HCT116 (cell line): ENCODE measurements around the gene ATP5F1A.

ENCODE experiments used
- EZH2 ChIP-seq: fragments of 200-600 bp; sonication (generic); IDR thresholded peaks from 2 replicates; pipeline ENCODE4 v1.6.1; 2017; ENCODE audit warnings: antibody characterized with exemption, mixed run types
- EZH2phosphoT487 ChIP-seq: fragments of 200-600 bp; IDR thresholded peaks from 2 replicates; pipeline ENCODE4 v1.6.1; 2018; ENCODE audit warnings: antibody characterized with exemption, borderline replicate concordance
- POLR2A ChIP-seq: IDR thresholded peaks from 2 replicates; pipeline ENCODE4 v1.7.0; 2011; ENCODE audit warnings: borderline replicate concordance; ENCODE audit not compliant: insufficient read depth, insufficient read length; ENCODE audit errors: extremely low read depth
- POLR2AphosphoS5 ChIP-seq: IDR thresholded peaks from 2 replicates; pipeline ENCODE4 v1.6.1; 2011; ENCODE audit warnings: mild to moderate bottlenecking, low read depth, low read length, moderate library complexity
- TCF7L2 ChIP-seq: IDR thresholded peaks from 2 replicates; pipeline ENCODE4 v1.7.0; 2011; ENCODE audit warnings: borderline replicate concordance, inconsistent platforms; ENCODE audit not compliant: insufficient read depth, insufficient read length; ENCODE audit errors: extremely low read depth
- YY1 ChIP-seq: IDR thresholded peaks from 2 replicates; pipeline ENCODE4 v1.6.1; 2011; ENCODE audit warnings: low read length, low read depth, moderate library complexity, mild to moderate bottlenecking; ENCODE audit not compliant: insufficient replicate concordance; ENCODE audit errors: extremely low read depth
- TF ChIP-seq, protein P1 (sequence below), 3 experiments: fragments of 200-600 bp in 1 of 3; sonication (generic) in 1 of 3; IDR thresholded peaks in 2 of 3; conservative IDR thresholded peaks in 1 of 3; 2 replicates each; pipeline ENCODE4 v1.5.1; 2012 to 2017; ENCODE audit warnings: low read depth in 2 of 3, low read length in 2 of 3, antibody characterized with exemption in 1 of 3, borderline replicate concordance in 1 of 3, control low read depth in 1 of 3, mild to moderate bottlenecking in 1 of 3, mixed read lengths in 1 of 3, mixed run types in 1 of 3, moderate library complexity in 1 of 3; ENCODE audit not compliant: insufficient read depth in 1 of 3
- TF ChIP-seq, protein P2 (sequence below): IDR thresholded peaks from 2 replicates; pipeline ENCODE4 v1.6.1; 2011; ENCODE audit warnings: mild to moderate bottlenecking, low read length, moderate library complexity; ENCODE audit not compliant: insufficient replicate concordance; ENCODE audit errors: extremely low read depth

DNA sequence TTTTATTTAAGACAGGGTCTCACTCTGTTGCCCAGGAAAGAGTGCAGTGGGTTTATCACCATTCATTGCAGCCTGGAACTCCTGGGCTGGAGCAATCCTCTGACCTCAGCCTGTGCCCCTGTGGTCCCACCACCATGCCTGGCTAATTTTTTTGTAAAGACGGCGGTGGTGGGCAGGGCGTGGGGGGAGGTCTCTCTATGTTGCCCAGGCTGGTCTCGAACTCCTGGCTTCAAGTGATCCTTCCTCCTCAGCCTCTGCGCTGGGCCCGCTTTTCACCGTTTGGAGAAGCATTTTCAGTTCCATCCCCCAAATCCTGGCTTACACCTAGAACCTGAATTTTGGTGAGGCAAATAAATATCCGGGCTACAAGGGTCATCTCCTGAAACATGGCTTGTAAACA, 1.4 kb upstream of the ATP5F1A start:
- TF ChIP-seq POLR2AphosphoS5, result no peak
- TF ChIP-seq TCF7L2, result no peak
- no peak for TF ChIP-seq EZH2phosphoT487
- no peak for TF ChIP-seq EZH2
- TF ChIP-seq, protein P1, sequence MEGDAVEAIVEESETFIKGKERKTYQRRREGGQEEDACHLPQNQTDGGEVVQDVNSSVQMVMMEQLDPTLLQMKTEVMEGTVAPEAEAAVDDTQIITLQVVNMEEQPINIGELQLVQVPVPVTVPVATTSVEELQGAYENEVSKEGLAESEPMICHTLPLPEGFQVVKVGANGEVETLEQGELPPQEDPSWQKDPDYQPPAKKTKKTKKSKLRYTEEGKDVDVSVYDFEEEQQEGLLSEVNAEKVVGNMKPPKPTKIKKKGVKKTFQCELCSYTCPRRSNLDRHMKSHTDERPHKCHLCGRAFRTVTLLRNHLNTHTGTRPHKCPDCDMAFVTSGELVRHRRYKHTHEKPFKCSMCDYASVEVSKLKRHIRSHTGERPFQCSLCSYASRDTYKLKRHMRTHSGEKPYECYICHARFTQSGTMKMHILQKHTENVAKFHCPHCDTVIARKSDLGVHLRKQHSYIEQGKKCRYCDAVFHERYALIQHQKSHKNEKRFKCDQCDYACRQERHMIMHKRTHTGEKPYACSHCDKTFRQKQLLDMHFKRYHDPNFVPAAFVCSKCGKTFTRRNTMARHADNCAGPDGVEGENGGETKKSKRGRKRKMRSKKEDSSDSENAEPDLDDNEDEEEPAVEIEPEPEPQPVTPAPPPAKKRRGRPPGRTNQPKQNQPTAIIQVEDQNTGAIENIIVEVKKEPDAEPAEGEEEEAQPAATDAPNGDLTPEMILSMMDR (IDR thresholded peaks at IDR 0.05 in 2 of 3, conservative IDR thresholded peaks at IDR 0.05 in 1 of 3; ENCODE audit: borderline replicate concordance in 1 of 3, insufficient read depth in 1 of 3, low read depth in 2 of 3, low read length in 2 of 3), result no peak
- no peak for TF ChIP-seq POLR2A
- TF ChIP-seq, protein P2, sequence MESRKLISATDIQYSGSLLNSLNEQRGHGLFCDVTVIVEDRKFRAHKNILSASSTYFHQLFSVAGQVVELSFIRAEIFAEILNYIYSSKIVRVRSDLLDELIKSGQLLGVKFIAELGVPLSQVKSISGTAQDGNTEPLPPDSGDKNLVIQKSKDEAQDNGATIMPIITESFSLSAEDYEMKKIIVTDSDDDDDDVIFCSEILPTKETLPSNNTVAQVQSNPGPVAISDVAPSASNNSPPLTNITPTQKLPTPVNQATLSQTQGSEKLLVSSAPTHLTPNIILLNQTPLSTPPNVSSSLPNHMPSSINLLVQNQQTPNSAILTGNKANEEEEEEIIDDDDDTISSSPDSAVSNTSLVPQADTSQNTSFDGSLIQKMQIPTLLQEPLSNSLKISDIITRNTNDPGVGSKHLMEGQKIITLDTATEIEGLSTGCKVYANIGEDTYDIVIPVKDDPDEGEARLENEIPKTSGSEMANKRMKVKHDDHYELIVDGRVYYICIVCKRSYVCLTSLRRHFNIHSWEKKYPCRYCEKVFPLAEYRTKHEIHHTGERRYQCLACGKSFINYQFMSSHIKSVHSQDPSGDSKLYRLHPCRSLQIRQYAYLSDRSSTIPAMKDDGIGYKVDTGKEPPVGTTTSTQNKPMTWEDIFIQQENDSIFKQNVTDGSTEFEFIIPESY, result no peak
- TF ChIP-seq YY1, result no peak
